ENCODE measurements around the gene ABAT.

The ABAT gene

GRCh38 chr16:8751481-8752311 lies 77.3 kb downstream of the ABAT start:
- no peak for DNase-seq (ENCODE audit: low spot score)
- no peak overlapping the region for H2AFZ ChIP-seq (ENCODE audit: low read length)
- no peak overlapping the region for H4K8ac ChIP-seq (ENCODE audit: low read depth, low read length)
- no CpG with 5 or more reads among the region's 14 CpGs for WGBS, 2 donors (ENCODE audit: extremely low coverage in 2 of 2, insufficient read length in 2 of 2, insufficient replicate concordance in 1 of 2)
- no peaks in the 10 kb centered on the region for H3K27me3 ChIP-seq (ENCODE audit: control insufficient read depth in 3 of 3, insufficient read depth in 3 of 3, low read depth in 1 of 3, low read length in 3 of 3)
- no peak overlapping the region for H3K27ac ChIP-seq (replicated peaks; ENCODE audit: low read length)
- H3K23ac ChIP-seq (ENCODE audit: low read depth, low read length, poor library complexity), result no peak overlapping the region
- no peak overlapping the region for H2BK5ac ChIP-seq (ENCODE audit: low read length)
- no peak overlapping the region for H2AK5ac ChIP-seq (ENCODE audit: low read depth, low read length)
- no peaks in the 10 kb centered on the region for H3K79me1 ChIP-seq (ENCODE audit: low read depth, low read length)
- H2BK12ac ChIP-seq (ENCODE audit: low read length), result no peak overlapping the region
- no peak overlapping the region for H3K4me3 ChIP-seq (ENCODE audit: low read length in 2 of 2)
- no peak overlapping the region for H4K91ac ChIP-seq (ENCODE audit: low read depth, low read length, poor library complexity)
- H3K9ac ChIP-seq (ENCODE audit: low read depth, low read length, poor library complexity), result no peak overlapping the region
- H2BK15ac ChIP-seq (ENCODE audit: low read length), result no peak overlapping the region
- peaks cover 0 to 2% of the 10 kb centered on the region in 2 donors for H3K4me1 ChIP-seq (ENCODE audit: control insufficient read depth in 2 of 2, insufficient read depth in 1 of 2, low read depth in 1 of 2, low read length in 2 of 2)
- H3K9me3 ChIP-seq (replicated peaks in 1 of 2; ENCODE audit: control insufficient read depth in 2 of 2, insufficient read depth in 1 of 2, low read depth in 1 of 2, low read length in 2 of 2), result peaks cover 0 to 3% of the 10 kb centered on the region in 2 donors
- H3K36me3 ChIP-seq (replicated peaks in 1 of 2; ENCODE audit: control insufficient read depth in 2 of 2, insufficient read depth in 2 of 2, low read length in 2 of 2), result peaks cover 1 to 54% of the 10 kb centered on the region in 2 donors
- no peak overlapping the region for H3K4ac ChIP-seq (ENCODE audit: low read length)
- no peak overlapping the region for H3K18ac ChIP-seq (ENCODE audit: low read length)
- no peak overlapping the region for H3K4me2 ChIP-seq (ENCODE audit: insufficient read depth, low read length, poor library complexity, severe bottlenecking)
- no peak overlapping the region for H2BK120ac ChIP-seq (ENCODE audit: low read depth, low read length)
- H3K14ac ChIP-seq (ENCODE audit: low read length), result no peak overlapping the region

- no peak overlapping the region for H4K91ac ChIP-seq (ENCODE audit: low read depth, low read length, poor library complexity)
- no peak overlapping the region for H3K27ac ChIP-seq (replicated peaks; ENCODE audit: low read length)
- H2BK5ac ChIP-seq (ENCODE audit: low read length), result no peak overlapping the region
- H2AK5ac ChIP-seq (ENCODE audit: low read depth, low read length), result no peak overlapping the region
- peaks cover 0 to 3% of the 10 kb centered on the region in 2 donors for H3K9me3 ChIP-seq (replicated peaks in 1 of 2; ENCODE audit: control insufficient read depth in 2 of 2, insufficient read depth in 1 of 2, low read depth in 1 of 2, low read length in 2 of 2)
- no peak for DNase-seq (ENCODE audit: low spot score)
- H2BK15ac ChIP-seq (ENCODE audit: low read length), result no peak overlapping the region
- H3K4ac ChIP-seq (ENCODE audit: low read length), result no peak overlapping the region
- H3K9ac ChIP-seq (ENCODE audit: low read depth, low read length, poor library complexity), result no peak overlapping the region
- WGBS, 2 donors (ENCODE audit: extremely low coverage in 2 of 2, insufficient read length in 2 of 2, insufficient replicate concordance in 1 of 2), result no CpG with 5 or more reads among the region's 2 CpGs
- no peak overlapping the region for H3K18ac ChIP-seq (ENCODE audit: low read length)
- H3K23ac ChIP-seq (ENCODE audit: low read depth, low read length, poor library complexity), result no peak overlapping the region
- no peak overlapping the region for H3K14ac ChIP-seq (ENCODE audit: low read length)
- H3K4me2 ChIP-seq (ENCODE audit: insufficient read depth, low read length, poor library complexity, severe bottlenecking), result no peak overlapping the region
- no peak overlapping the region for H2AFZ ChIP-seq (ENCODE audit: low read length)
- no peaks in the 10 kb centered on the region for H3K27me3 ChIP-seq (ENCODE audit: control insufficient read depth in 3 of 3, insufficient read depth in 3 of 3, low read depth in 1 of 3, low read length in 3 of 3)
- no peak overlapping the region for H4K8ac ChIP-seq (ENCODE audit: low read depth, low read length)
- H3K79me1 ChIP-seq (ENCODE audit: low read depth, low read length), result no peaks in the 10 kb centered on the region
- no peak overlapping the region for H2BK120ac ChIP-seq (ENCODE audit: low read depth, low read length)
- H3K36me3 ChIP-seq (replicated peaks in 1 of 2; ENCODE audit: control insufficient read depth in 2 of 2, insufficient read depth in 2 of 2, low read length in 2 of 2), result peaks cover 1 to 55% of the 10 kb centered on the region in 2 donors
- H3K4me3 ChIP-seq (ENCODE audit: low read length in 2 of 2), result no peak overlapping the region
- no peak overlapping the region for H2BK12ac ChIP-seq (ENCODE audit: low read length)
- peaks cover 0 to 2% of the 10 kb centered on the region in 2 donors for H3K4me1 ChIP-seq (ENCODE audit: control insufficient read depth in 2 of 2, insufficient read depth in 1 of 2, low read depth in 1 of 2, low read length in 2 of 2)
These were observed 78.3 kb downstream of the ABAT start for GRCh38 chr16:8752706-8753105.

GRCh38 chr16:8753416-8754054 lies 79.1 kb downstream of the ABAT start:
- no peak overlapping the region for H3K9ac ChIP-seq (ENCODE audit: low read depth, low read length, poor library complexity)

GRCh38 chr16:8756755-8757154 lies 82.3 kb downstream of the ABAT start:
- no CpG with 5 or more reads among the region's 5 CpGs for WGBS, 2 donors (ENCODE audit: extremely low coverage in 2 of 2, insufficient read length in 2 of 2, insufficient replicate concordance in 1 of 2)
- H2BK5ac ChIP-seq (ENCODE audit: low read length), result no peak overlapping the region
- H2AK5ac ChIP-seq (ENCODE audit: low read depth, low read length), result no peak overlapping the region
- H3K4me3 ChIP-seq (ENCODE audit: low read length in 2 of 2), result no peak overlapping the region
- H3K4me2 ChIP-seq (ENCODE audit: insufficient read depth, low read length, poor library complexity, severe bottlenecking), result no peak overlapping the region
- no peak overlapping the region for H2AFZ ChIP-seq (ENCODE audit: low read length)
- H2BK12ac ChIP-seq (ENCODE audit: low read length), result no peak overlapping the region
- H3K27ac ChIP-seq (replicated peaks; ENCODE audit: low read length), result no peak overlapping the region
- H3K36me3 ChIP-seq (replicated peaks in 1 of 2; ENCODE audit: control insufficient read depth in 2 of 2, insufficient read depth in 2 of 2, low read length in 2 of 2), result peaks cover 1 to 50% of the 10 kb centered on the region in 2 donors
- no peak overlapping the region for H4K8ac ChIP-seq (ENCODE audit: low read depth, low read length)
- H2BK120ac ChIP-seq (ENCODE audit: low read depth, low read length), result no peak overlapping the region
- H3K9me3 ChIP-seq (replicated peaks in 1 of 2; ENCODE audit: control insufficient read depth in 2 of 2, insufficient read depth in 1 of 2, low read depth in 1 of 2, low read length in 2 of 2), result no peaks in the 10 kb centered on the region
- H4K91ac ChIP-seq (ENCODE audit: low read depth, low read length, poor library complexity), result no peak overlapping the region
- no peak for DNase-seq (ENCODE audit: low spot score)
- no peak overlapping the region for H3K23ac ChIP-seq (ENCODE audit: low read depth, low read length, poor library complexity)
- no peak overlapping the region for H2BK15ac ChIP-seq (ENCODE audit: low read length)
- no peak overlapping the region for H3K14ac ChIP-seq (ENCODE audit: low read length)
- H3K79me1 ChIP-seq (ENCODE audit: low read depth, low read length), result no peaks in the 10 kb centered on the region
- H3K4me1 ChIP-seq (ENCODE audit: control insufficient read depth in 2 of 2, insufficient read depth in 1 of 2, low read depth in 1 of 2, low read length in 2 of 2), result peaks cover 0 to 2% of the 10 kb centered on the region in 2 donors
- no peaks in the 10 kb centered on the region for H3K27me3 ChIP-seq (ENCODE audit: control insufficient read depth in 3 of 3, insufficient read depth in 3 of 3, low read depth in 1 of 3, low read length in 3 of 3)
- no peak overlapping the region for H3K9ac ChIP-seq (ENCODE audit: low read depth, low read length, poor library complexity)
- H3K4ac ChIP-seq (ENCODE audit: low read length), result no peak overlapping the region
- H3K18ac ChIP-seq (ENCODE audit: low read length), result no peak overlapping the region

More at GRCh38 chr16:8753416-8754054, 79.1 kb downstream of the ABAT start:
- no peak overlapping the region for H3K4me2 ChIP-seq (ENCODE audit: insufficient read depth, low read length, poor library complexity, severe bottlenecking)
- no peak overlapping the region for H3K4me3 ChIP-seq (ENCODE audit: low read length in 2 of 2)
- peaks cover 1 to 57% of the 10 kb centered on the region in 2 donors for H3K36me3 ChIP-seq (replicated peaks in 1 of 2; ENCODE audit: control insufficient read depth in 2 of 2, insufficient read depth in 2 of 2, low read length in 2 of 2)
- no peaks in the 10 kb centered on the region for H3K79me1 ChIP-seq (ENCODE audit: low read depth, low read length)
- no CpG with 5 or more reads among the region's 9 CpGs for WGBS, 2 donors (ENCODE audit: extremely low coverage in 2 of 2, insufficient read length in 2 of 2, insufficient replicate concordance in 1 of 2)
- H3K18ac ChIP-seq (ENCODE audit: low read length), result peak overlapping the region; percentile 28
- H2AFZ ChIP-seq (ENCODE audit: low read length), result no peak overlapping the region
- peaks cover 0 to 2% of the 10 kb centered on the region in 2 donors for H3K4me1 ChIP-seq (ENCODE audit: control insufficient read depth in 2 of 2, insufficient read depth in 1 of 2, low read depth in 1 of 2, low read length in 2 of 2)
- H2BK15ac ChIP-seq (ENCODE audit: low read length), result no peak overlapping the region
- H3K23ac ChIP-seq (ENCODE audit: low read depth, low read length, poor library complexity), result no peak overlapping the region
- H2BK5ac ChIP-seq (ENCODE audit: low read length), result no peak overlapping the region
- H3K27me3 ChIP-seq (ENCODE audit: control insufficient read depth in 3 of 3, insufficient read depth in 3 of 3, low read depth in 1 of 3, low read length in 3 of 3), result no peaks in the 10 kb centered on the region
- H4K8ac ChIP-seq (ENCODE audit: low read depth, low read length), result no peak overlapping the region
- H3K9me3 ChIP-seq (replicated peaks in 1 of 2; ENCODE audit: control insufficient read depth in 2 of 2, insufficient read depth in 1 of 2, low read depth in 1 of 2, low read length in 2 of 2), result peaks cover 0 to 3% of the 10 kb centered on the region in 2 donors
- H4K91ac ChIP-seq (ENCODE audit: low read depth, low read length, poor library complexity), result no peak overlapping the region
- no peak overlapping the region for H2BK120ac ChIP-seq (ENCODE audit: low read depth, low read length)
- H3K27ac ChIP-seq (replicated peaks; ENCODE audit: low read length), result no peak overlapping the region
- DNase-seq (ENCODE audit: low spot score), result no peak
- H3K14ac ChIP-seq (ENCODE audit: low read length), result no peak overlapping the region
- H3K4ac ChIP-seq (ENCODE audit: low read length), result no peak overlapping the region
- no peak overlapping the region for H2BK12ac ChIP-seq (ENCODE audit: low read length)
- no peak overlapping the region for H2AK5ac ChIP-seq (ENCODE audit: low read depth, low read length)
